GM12878 (cell line): ENCODE measurements around the gene ERC2. TPM values are rescaled to one million over a fixed set of nuclear protein-coding genes. Genes with fewer than 3 reads are reported as not detected.

Experiments used
- ATAC-seq: fragments of 200-7000 bp; cut with Tn5 transposase; 3 replicates; pipeline ENCODE4 v1.9.1; 2020; ENCODE audit warnings: mild to moderate bottlenecking, moderate library complexity
- BruUV-seq: library from RNA; stranded (reverse); fragments of 400-500 nt; replicated peaks from 2 replicates; lab custom pipeline; 2021; lab: Mats Ljungman, UMichigan
- CTCF ChIA-PET: fragments of 300-600 bp; sonication (Branson Sonifier 250); formaldehyde crosslinking; extraction: SDS; loops from one replicate; lab custom pipeline; 2021; ENCODE audit warnings: inconsistent platforms; lab: Yijun Ruan, JAX
- POLR2A ChIA-PET: fragments of 350-600 bp; formaldehyde crosslinking; extraction: SDS; loops from one replicate; lab custom pipeline; 2021; ENCODE audit warnings: inconsistent platforms; lab: Charles Lee
- RAD21 ChIA-PET: fragments of 300-600 bp; sonication (Branson Sonifier 250); formaldehyde crosslinking; loops from one replicate; lab custom pipeline; 2023; ENCODE audit warnings: antibody characterized with exemption; ENCODE audit not compliant: unreplicated experiment; lab: Charles Lee
- SMC1A ChIA-PET: fragments of 300-600 bp; sonication (Branson Sonifier 250); formaldehyde crosslinking; loops from one replicate; lab custom pipeline; 2023; ENCODE audit not compliant: unreplicated experiment, uncharacterized antibody; lab: Charles Lee
- DNase-seq: peaks from one replicate; pipeline ENCODE4 v3.0.0-alpha.2; 2011; ENCODE audit warnings: low read depth, low spot score
- FAIRE-seq: peaks from 3 replicates; lab custom pipeline; 2011; peaks lifted over from hg19 to GRCh38; lab: Jason Lieb, UNC
- H2AFZ ChIP-seq: 2 replicates; pipeline ENCODE4 v1.6.0; 2011; ENCODE audit warnings: low read depth, low read length, control low read depth; ENCODE audit not compliant: control insufficient read depth
- H3K27ac ChIP-seq: 2 replicates; pipeline ENCODE4 v1.5.1; 2011; ENCODE audit warnings: control low read depth; ENCODE audit not compliant: control insufficient read depth, insufficient read depth
- H3K27me3 ChIP-seq, 2 experiments: replicated peaks in 1 of 2; 2 replicates each; pipeline versions ENCODE4 v1.6.0 to v1.6.1; 2011; ENCODE audit warnings: low read length in 1 of 2; ENCODE audit not compliant: control insufficient read depth in 2 of 2, insufficient read depth in 2 of 2
- H3K36me3 ChIP-seq, 2 experiments: 2 replicates each; pipeline ENCODE4 v1.5.1; 2011; ENCODE audit warnings: low read length in 1 of 2; ENCODE audit not compliant: control insufficient read depth in 2 of 2, insufficient read depth in 2 of 2
- H3K4me1 ChIP-seq: 2 replicates; pipeline ENCODE4 v1.6.1; 2011; ENCODE audit warnings: mild to moderate bottlenecking, low read length, moderate library complexity, mixed read lengths; ENCODE audit not compliant: control insufficient read depth, insufficient read depth
- H3K4me2 ChIP-seq: 2 replicates; pipeline ENCODE4 v1.6.0; 2011; ENCODE audit warnings: control low read depth; ENCODE audit not compliant: control insufficient read depth, insufficient read depth
- H3K4me3 ChIP-seq: fragments of 200-600 bp; sonication (generic); 2 replicates; pipeline ENCODE4 v1.5.1; 2016
- H3K79me2 ChIP-seq: 2 replicates; pipeline ENCODE4 v1.6.0; 2011; ENCODE audit warnings: low read length; ENCODE audit not compliant: control insufficient read depth, insufficient read depth
- H3K9ac ChIP-seq: 2 replicates; pipeline ENCODE4 v1.8.0; 2011; ENCODE audit warnings: low read length, control low read depth, mixed read lengths; ENCODE audit not compliant: control insufficient read depth, insufficient read depth
- H3K9me3 ChIP-seq: replicated peaks from 3 replicates; pipeline ENCODE4 v1.5.1; 2011; ENCODE audit warnings: mild to moderate bottlenecking, low read length; ENCODE audit not compliant: control insufficient read depth, insufficient read depth
- H4K20me1 ChIP-seq: 2 replicates; pipeline ENCODE4 v1.6.0; 2011; ENCODE audit not compliant: control insufficient read depth, insufficient read depth
- EP300 ChIP-seq, 2 experiments: fragments of 150-350 bp in 1 of 2; IDR thresholded peaks; 2 replicates each; pipeline ENCODE4 v1.6.1; 2011 to 2012; ENCODE audit warnings: low read depth in 2 of 2, low read length in 2 of 2, borderline replicate concordance in 1 of 2, improper control_type of control experiment in 1 of 2, inconsistent platforms in 1 of 2; ENCODE audit not compliant: control insufficient read depth in 1 of 2
- EZH2 ChIP-seq: IDR thresholded peaks from 2 replicates; pipeline ENCODE4 v1.6.1; 2012; ENCODE audit warnings: low read depth, mild to moderate bottlenecking, control low read depth, inconsistent platforms, low read length, borderline replicate concordance; ENCODE audit not compliant: control insufficient read depth
- NFXL1 ChIP-seq: fragments of 450-650 bp; IDR thresholded peaks from 2 replicates; pipeline ENCODE4 v1.6.1; 2017; ENCODE audit warnings: antibody characterized with exemption, mild to moderate bottlenecking, borderline replicate concordance
- NRF1 ChIP-seq: conservative IDR thresholded peaks from 2 replicates; pipeline ENCODE4 v1.6.1; 2011; ENCODE audit warnings: mild to moderate bottlenecking, low read depth, low read length, improper control_type of control experiment
- SIN3A ChIP-seq: IDR thresholded peaks from 2 replicates; pipeline ENCODE4 v1.6.1; 2012; ENCODE audit warnings: low read depth, low read length, improper control_type of control experiment
- WGBS: methylation state at CpG from one replicate; pipeline ENCODE4 v1.1.6; 2016; ENCODE audit warnings: low lambda C conversion rate; ENCODE audit not compliant: insufficient replicate concordance, insufficient coverage; ENCODE audit errors: missing lambda C conversion rate; 5-methylcytosine and 5-hydroxymethylcytosine counted together
- in situ Hi-C: fragments of 300-500 bp; cut with MboI; formaldehyde crosslinking; loops from 9 replicates; pipeline ENCODE4 v1.14.3; 2018; ENCODE audit warnings: mixed read lengths
- intact Hi-C: fragments of 100-400 bp; cut with micrococcal nuclease; formaldehyde crosslinking; loops from one replicate; pipeline ENCODE4 v1.14.2; 2022; ENCODE audit not compliant: unreplicated experiment
- polyA plus RNA-seq, 11 experiments: library from polyadenylated mRNA; depleted of rRNA in 4 of 11; unstranded in 6 of 11; stranded (reverse) in 5 of 11; fragments of >200 nt; fragmentation: Nextera tagmentation in 4 of 11; fragmentation: Illumina TruSeq in 1 of 11; extraction: Ambion mirVana in 4 of 11; extraction: Trizol in 1 of 11; gene quantifications; 1 replicate in 1 of 11; 2 replicates in 10 of 11; pipeline versions ENCODE4 v1.2.1 to v1.2.3, GENCODE V29; 2011 to 2016; ENCODE audit warnings: inconsistent platforms in 2 of 11, missing spikeins in 2 of 11, low read depth in 1 of 11
- total RNA-seq, 4 experiments: library from RNA; depleted of rRNA in 3 of 4; stranded (reverse); fragments of >200 nt in 3 of 4; fragmentation: Illumina TruSeq in 1 of 4; extraction: Trizol in 1 of 4; gene quantifications; 2 replicates each; pipeline versions ENCODE4 v1.2.1 to v1.2.3, GENCODE V29; 2013 to 2021
- TF ChIP-seq, protein P1 (sequence below): fragments of 450-650 bp; IDR thresholded peaks from 2 replicates; pipeline ENCODE4 v1.6.1; 2017; ENCODE audit warnings: mild to moderate bottlenecking, moderate library complexity
- TF ChIP-seq, protein P2 (sequence below): fragments of 150-350 bp; IDR thresholded peaks from 2 replicates; pipeline ENCODE4 v1.6.1; 2016; ENCODE audit warnings: low read depth, low read length
- TF ChIP-seq, protein P3 (sequence below): fragments of 450-650 bp; formaldehyde crosslinking; IDR thresholded peaks from 2 replicates; pipeline ENCODE4 v1.4.0; 2020; ENCODE audit warnings: mild to moderate bottlenecking, moderate library complexity

ERC2 gene
- total and polyA plus RNA-seq, 10 of the 15 experiments (the other 5 are each of a cell fraction or from before 2014, with no cell fraction given) = 0.06 to 1.4 (median 0.12) TPM; not detected in 3

DNA sequence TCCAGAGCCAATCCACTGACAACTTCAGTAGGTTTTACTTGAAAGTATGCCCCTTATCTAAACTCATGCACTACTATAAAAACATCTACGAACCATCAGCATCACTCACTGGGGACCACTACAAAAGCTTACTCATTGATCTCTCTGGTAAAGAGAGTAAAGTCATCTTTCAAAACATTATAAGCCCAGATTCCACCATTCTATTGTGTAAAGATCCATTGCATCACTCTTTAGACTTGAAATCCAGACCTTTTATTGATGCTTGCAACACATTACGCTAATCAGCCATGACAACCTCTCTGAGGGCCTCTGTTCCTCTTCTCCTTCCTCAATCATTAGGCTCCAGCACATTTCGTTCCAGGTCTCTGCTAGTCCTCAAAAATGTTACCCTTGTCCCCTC, 732.3 kb downstream of the ERC2 start:
- in situ Hi-C loops = no loop called here

More for the DNA sequence above, 732.3 kb downstream of the ERC2 start:
- TF ChIP-seq NRF1 (no peak), EZH2 (no peak), SIN3A (no peak), EP300 (IDR thresholded peaks at IDR 0.05; ENCODE audit: borderline replicate concordance in 1 of 2, control insufficient read depth in 1 of 2, low read depth in 2 of 2, low read length in 2 of 2) (no peak), NFXL1 (no peak)
- TF ChIP-seq, protein P1, sequence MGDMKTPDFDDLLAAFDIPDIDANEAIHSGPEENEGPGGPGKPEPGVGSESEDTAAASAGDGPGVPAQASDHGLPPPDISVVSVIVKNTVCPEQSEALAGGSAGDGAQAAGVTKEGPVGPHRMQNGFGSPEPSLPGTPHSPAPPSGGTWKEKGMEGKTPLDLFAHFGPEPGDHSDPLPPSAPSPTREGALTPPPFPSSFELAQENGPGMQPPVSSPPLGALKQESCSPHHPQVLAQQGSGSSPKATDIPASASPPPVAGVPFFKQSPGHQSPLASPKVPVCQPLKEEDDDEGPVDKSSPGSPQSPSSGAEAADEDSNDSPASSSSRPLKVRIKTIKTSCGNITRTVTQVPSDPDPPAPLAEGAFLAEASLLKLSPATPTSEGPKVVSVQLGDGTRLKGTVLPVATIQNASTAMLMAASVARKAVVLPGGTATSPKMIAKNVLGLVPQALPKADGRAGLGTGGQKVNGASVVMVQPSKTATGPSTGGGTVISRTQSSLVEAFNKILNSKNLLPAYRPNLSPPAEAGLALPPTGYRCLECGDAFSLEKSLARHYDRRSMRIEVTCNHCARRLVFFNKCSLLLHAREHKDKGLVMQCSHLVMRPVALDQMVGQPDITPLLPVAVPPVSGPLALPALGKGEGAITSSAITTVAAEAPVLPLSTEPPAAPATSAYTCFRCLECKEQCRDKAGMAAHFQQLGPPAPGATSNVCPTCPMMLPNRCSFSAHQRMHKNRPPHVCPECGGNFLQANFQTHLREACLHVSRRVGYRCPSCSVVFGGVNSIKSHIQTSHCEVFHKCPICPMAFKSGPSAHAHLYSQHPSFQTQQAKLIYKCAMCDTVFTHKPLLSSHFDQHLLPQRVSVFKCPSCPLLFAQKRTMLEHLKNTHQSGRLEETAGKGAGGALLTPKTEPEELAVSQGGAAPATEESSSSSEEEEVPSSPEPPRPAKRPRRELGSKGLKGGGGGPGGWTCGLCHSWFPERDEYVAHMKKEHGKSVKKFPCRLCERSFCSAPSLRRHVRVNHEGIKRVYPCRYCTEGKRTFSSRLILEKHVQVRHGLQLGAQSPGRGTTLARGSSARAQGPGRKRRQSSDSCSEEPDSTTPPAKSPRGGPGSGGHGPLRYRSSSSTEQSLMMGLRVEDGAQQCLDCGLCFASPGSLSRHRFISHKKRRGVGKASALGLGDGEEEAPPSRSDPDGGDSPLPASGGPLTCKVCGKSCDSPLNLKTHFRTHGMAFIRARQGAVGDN = no peak
- TF ChIP-seq, protein P2, sequence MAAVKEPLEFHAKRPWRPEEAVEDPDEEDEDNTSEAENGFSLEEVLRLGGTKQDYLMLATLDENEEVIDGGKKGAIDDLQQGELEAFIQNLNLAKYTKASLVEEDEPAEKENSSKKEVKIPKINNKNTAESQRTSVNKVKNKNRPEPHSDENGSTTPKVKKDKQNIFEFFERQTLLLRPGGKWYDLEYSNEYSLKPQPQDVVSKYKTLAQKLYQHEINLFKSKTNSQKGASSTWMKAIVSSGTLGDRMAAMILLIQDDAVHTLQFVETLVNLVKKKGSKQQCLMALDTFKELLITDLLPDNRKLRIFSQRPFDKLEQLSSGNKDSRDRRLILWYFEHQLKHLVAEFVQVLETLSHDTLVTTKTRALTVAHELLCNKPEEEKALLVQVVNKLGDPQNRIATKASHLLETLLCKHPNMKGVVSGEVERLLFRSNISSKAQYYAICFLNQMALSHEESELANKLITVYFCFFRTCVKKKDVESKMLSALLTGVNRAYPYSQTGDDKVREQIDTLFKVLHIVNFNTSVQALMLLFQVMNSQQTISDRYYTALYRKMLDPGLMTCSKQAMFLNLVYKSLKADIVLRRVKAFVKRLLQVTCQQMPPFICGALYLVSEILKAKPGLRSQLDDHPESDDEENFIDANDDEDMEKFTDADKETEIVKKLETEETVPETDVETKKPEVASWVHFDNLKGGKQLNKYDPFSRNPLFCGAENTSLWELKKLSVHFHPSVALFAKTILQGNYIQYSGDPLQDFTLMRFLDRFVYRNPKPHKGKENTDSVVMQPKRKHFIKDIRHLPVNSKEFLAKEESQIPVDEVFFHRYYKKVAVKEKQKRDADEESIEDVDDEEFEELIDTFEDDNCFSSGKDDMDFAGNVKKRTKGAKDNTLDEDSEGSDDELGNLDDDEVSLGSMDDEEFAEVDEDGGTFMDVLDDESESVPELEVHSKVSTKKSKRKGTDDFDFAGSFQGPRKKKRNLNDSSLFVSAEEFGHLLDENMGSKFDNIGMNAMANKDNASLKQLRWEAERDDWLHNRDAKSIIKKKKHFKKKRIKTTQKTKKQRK = no peak
- TF ChIP-seq, protein P3, sequence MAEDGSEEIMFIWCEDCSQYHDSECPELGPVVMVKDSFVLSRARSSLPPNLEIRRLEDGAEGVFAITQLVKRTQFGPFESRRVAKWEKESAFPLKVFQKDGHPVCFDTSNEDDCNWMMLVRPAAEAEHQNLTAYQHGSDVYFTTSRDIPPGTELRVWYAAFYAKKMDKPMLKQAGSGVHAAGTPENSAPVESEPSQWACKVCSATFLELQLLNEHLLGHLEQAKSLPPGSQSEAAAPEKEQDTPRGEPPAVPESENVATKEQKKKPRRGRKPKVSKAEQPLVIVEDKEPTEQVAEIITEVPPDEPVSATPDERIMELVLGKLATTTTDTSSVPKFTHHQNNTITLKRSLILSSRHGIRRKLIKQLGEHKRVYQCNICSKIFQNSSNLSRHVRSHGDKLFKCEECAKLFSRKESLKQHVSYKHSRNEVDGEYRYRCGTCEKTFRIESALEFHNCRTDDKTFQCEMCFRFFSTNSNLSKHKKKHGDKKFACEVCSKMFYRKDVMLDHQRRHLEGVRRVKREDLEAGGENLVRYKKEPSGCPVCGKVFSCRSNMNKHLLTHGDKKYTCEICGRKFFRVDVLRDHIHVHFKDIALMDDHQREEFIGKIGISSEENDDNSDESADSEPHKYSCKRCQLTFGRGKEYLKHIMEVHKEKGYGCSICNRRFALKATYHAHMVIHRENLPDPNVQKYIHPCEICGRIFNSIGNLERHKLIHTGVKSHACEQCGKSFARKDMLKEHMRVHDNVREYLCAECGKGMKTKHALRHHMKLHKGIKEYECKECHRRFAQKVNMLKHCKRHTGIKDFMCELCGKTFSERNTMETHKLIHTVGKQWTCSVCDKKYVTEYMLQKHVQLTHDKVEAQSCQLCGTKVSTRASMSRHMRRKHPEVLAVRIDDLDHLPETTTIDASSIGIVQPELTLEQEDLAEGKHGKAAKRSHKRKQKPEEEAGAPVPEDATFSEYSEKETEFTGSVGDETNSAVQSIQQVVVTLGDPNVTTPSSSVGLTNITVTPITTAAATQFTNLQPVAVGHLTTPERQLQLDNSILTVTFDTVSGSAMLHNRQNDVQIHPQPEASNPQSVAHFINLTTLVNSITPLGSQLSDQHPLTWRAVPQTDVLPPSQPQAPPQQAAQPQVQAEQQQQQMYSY (CRISPR knock-in tag) = no peak
- H3K9me3 ChIP-seq = no peaks in the 10 kb centered on the region
- H3K4me2 ChIP-seq = no peak overlapping the region
- peaks cover 1 to 3% of the 10 kb centered on the region in 2 experiments; a peak in 2 of 4 replicates for H3K27me3 ChIP-seq
- no peak overlapping the region for H3K27ac ChIP-seq
- 52% methylated on average over 3 of the region's 3 CpGs for WGBS
- no peak for DNase-seq
- RAD21 ChIA-PET = interaction anchor here (1.0 kb wide), 1 partner anchor 13 kb away, joined by 3 read pairs; no protein-coding TSS in a partner anchor
- H3K9ac ChIP-seq = no peak overlapping the region
- intact Hi-C loops = no loop called here
- no peaks in the 10 kb centered on the region for H3K79me2 ChIP-seq
- SMC1A ChIA-PET = interaction anchor here (0.6 kb wide), 1 partner anchor 881 kb away, joined by 3 read pairs; no protein-coding TSS in a partner anchor
- no peaks in the 10 kb centered on the region for H4K20me1 ChIP-seq
- H2AFZ ChIP-seq = no peak overlapping the region
- POLR2A ChIA-PET = no interaction called here
- no peak for ATAC-seq
- no peaks in the 10 kb centered on the region for H3K36me3 ChIP-seq
- CTCF ChIA-PET = interaction anchor here (0.7 to 3.0 kb wide), 2 partner anchors 11 to 54 kb away, joined by 3 to 17 read pairs; no protein-coding TSS in a partner anchor
- H3K4me1 ChIP-seq = no peaks in the 10 kb centered on the region
- BruUV-seq = no TSS peak
- H3K4me3 ChIP-seq = no peak overlapping the region
- FAIRE-seq = no peak
